Ramos (cell line): ENCODE results near the gene PRR16.
"Not testable (repeated sequence)": the region's sequence is repeated elsewhere in the genome, so short reads cannot be mapped to it uniquely, and the experiment has no call there.

ENCODE experiments used
- in situ Hi-C: fragments of 300-500 bp; cut with MboI; formaldehyde crosslinking; loops from one replicate; pipeline ENCODE4 v1.14.3; 2022; ENCODE audit warnings: low sequenced_read_pairs; ENCODE audit not compliant: unreplicated experiment

Gene PRR16

DNA sequence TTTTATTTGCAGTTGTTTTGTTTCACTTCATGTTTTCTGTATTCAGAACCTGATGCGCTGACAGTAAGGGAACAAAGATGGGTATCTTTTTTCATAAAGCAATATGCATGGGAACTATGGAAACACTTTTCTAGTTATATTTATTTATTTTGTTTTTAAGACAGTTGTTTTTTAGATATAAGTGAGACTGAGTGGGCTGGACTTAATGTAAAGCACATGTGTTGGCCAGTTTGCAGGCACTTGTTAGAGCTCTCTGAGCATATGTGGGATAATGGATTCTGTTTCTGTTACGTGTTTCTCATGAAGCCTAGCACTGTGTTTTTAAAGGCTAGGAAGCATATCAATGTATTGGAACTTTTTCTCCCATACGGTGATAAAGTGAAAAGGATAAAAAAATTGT is 164.1 kb downstream of the PRR16 start:
- in situ Hi-C loops = no loop called here

DNA sequence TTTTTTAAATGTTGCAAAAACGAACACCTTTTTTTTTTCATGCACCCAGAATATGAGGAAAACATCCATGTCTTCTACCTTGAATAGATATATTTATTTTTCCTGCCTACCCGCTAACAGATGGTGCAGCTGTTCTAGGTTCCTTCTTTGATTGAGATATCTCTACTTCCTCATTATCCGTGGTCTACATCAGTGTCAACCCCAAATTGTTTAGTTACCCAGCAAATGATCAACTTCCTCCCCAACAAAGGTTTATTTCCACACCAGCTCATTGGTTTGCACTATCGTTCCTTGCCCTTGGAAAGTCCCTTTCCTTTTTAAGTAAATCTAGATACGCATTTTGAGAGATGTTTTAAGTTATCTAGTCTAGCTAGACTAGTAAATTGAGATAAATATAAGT is 166.4 kb downstream of the PRR16 start:
- in situ Hi-C loops = no loop called here

DNA sequence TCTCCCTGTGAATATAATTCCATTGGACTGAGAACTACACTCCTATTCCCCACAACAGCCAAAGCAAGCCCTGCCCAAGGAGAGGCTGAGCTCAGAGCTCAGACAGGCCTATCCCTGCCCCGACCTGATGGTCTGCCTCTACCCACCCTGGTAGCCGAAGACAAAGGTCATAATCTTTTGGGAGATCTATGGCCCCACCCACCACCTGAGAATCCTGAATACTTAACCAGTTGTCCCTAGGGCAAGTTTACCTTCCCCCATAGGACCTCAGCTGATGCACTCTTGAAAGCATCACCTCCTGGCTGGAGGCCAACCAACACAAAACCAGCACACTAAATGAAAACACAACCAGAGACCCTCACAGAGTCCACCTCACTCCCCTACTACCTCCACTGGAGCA is 167.5 kb downstream of the PRR16 start:
- in situ Hi-C loops = no loop called here

DNA sequence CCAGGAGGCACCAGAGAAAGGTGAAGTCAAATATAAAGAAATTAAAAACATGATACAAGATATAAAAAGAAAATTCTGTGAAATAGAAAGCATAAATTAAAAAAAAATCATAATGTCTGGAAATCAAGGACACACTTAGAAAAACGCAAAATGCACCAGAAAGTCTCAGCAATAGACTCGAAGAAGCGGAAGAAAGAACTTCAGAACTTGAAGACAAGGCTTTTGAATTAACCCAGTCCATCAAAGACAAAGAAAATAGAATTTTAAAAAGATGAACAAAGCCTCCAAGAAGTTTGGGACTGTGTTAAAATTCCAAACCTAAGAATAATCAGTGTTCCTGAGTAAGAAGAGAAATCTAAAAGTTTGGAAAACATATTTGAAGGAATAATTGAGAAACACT is 168.3 kb downstream of the PRR16 start:
- in situ Hi-C loops = no loop called here

DNA sequence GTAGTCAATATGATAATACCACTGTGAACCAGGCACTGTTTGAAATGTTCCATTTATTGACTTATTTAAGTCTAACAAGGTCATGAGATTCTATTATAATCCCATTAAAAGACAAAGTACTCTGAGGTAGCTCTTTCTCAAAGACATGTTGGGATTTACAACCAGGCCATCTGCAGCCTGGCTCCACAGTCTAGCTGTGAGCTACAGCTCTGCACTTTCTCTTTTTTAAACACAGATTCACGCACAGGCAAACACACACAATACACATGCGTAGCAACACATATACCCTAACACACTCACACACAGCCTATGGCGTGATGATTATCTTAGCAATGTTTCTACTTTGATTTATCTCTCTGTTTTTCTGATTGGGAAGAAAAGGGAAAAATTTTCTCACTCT is 174.3 kb downstream of the PRR16 start:
- in situ Hi-C loops = no loop called here

DNA sequence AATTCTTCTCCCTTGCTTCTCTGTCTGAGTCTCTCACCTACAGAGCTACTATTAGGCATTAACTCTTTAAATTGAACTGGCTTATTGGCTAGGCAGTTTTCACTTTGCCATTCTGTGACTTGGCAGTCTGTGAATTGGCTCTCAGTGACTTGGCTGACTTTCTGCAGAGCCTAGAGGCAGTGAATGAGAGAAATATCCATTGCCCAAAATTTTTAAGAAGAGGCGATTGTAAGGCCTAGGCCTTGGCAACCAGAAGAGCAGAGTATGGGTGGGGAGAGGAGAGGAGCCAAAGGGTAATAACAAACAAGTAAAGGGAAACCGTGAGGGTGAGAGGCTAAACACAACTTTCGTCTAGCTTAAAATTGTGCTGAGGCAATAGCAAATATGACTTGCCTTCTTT is 176.7 kb downstream of the PRR16 start:
- in situ Hi-C loops = no loop called here

DNA sequence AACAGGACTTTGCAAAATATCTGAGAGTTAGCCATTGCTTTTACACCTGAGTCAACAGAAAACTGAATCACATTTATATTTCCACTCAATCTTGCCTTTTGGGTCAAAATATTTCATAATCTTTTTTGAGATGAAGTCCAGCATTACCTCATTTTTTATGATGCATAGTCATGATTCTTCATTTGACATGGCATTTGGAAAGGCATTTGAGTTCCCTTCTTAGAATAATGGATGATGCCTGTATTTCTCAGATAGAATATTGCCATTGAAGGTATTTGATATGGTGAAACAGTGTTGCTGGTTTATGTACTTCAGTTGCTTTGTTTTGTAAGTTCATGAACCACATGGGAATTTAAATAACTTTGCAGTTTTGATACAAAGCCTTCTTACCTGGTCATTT is 180.4 kb downstream of the PRR16 start:
- in situ Hi-C loops = no loop called here

DNA sequence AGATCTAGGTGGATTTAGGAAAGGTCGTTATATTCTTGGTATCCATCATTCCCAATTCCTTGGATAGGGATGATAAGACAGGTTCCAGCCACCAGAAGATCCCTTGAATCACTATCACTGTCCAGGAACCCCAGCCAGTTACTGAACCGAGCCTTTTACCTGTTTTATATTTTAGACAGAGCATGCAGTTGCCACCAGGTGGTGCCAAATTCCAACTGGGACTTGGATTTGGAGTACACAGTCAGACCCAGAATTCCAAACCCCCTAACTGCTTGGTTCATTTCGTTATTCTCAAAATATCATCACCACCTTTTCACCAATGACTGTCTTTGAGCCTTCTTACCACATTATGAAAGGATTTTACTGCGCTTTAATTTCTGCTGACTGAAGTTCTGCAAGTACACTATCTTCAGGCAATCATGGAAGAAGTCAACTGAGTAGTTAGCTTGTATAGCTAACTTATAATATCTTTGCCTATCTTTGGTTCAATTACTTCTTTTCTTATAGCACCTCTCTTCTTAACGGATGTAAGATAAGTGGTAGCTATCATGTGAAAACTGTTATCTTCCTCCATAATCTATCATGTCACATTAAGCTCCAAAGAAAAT is 191.8 kb downstream of the PRR16 start:
- in situ Hi-C loops = no loop called here

DNA sequence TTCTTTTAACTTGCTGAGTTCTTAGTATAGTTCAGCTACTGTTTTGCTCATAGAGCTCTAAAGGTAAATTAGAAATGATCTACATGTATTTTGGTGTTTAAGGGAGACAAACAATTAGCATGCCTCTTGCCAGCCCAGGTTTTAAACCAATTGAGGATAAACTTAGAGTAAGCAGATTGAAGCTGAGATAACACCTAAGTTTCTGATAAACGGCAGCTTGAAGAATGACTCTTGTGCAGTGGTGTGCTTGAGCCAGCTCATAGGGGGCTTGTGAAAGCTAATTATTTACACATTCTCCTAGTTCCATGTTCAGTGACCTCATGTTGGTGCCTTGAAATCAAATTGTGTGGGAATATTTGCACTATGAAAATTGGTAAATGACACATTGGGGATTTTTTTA is 193.0 kb downstream of the PRR16 start:
- in situ Hi-C loops = no loop called here

DNA sequence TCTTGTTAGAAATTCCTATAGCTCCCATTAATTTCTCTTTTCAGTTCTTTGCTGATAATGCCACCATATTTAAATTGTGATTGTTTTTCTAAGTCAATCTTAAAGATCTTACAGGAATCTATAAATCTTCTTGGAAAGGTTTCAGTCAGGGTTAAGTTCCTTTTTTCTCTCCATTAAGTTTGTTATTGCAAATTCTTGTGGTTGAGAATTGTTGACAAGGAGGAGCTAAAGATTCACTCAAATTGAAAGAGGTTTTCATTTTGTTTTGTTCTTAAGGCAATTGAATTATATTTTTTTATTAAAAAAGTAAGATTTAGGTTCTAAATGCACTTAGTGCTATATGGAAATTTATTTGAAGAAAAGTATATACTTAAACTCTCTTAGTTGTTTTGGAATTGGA is 213.4 kb downstream of the PRR16 start:
- in situ Hi-C loops = no loop called here

DNA sequence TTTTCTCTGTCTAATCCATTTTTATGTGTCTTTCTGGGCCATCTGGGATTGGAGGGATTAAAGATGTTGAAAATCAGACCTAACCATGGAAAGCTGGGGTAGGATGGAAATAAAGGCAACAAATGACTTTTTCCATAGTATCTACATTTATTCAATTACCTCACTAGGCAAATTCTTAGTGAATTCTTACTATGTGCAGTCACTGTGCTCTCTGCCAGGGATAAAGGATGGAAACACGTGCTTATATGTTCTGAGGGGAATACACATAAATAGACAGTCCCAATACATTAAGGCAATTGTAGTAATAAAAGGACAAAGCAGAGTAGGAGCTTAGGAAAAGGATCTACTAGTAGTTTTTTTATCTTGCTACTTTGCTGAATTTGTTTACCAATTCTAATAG is 214.2 kb downstream of the PRR16 start:
- in situ Hi-C loops = no loop called here

DNA sequence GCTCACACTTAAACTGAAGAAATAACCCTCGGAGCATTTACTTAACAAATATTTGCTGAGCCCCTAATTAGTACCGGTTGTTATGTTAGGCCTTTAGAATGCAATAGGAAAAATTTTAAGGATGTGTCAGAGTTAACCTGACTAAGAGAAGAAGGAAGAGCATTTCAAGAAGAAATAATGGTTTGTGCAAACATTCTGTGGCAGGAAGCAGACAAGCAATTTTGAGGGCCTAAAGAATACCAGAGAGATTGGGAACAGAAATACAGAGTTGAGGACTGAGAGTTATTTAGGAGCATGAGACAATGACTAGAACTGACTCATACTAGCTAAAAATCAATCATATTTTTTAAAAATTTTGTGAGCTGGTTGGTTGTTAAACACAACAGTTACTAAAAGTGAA is 218.8 kb downstream of the PRR16 start:
- in situ Hi-C loops = no loop called here

DNA sequence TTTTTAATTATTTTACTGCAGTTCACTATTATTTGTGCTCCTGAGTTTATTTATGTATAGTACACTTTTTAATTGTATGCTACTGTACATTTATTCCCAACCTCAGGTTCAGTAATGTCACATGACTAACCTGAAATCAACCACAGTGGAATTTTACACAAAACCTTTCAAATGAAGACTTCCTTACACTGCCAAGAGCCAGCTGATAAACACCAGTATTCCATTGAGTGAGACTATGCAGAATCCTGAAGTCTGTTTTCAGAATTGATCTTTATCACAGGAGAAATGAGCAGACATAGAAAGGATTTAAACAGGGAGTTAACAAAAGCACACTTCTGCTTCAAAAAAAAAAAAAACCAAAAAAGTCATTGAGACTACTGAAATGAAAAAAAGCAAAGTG is 219.5 kb downstream of the PRR16 start:
- in situ Hi-C loops = no loop called here

DNA sequence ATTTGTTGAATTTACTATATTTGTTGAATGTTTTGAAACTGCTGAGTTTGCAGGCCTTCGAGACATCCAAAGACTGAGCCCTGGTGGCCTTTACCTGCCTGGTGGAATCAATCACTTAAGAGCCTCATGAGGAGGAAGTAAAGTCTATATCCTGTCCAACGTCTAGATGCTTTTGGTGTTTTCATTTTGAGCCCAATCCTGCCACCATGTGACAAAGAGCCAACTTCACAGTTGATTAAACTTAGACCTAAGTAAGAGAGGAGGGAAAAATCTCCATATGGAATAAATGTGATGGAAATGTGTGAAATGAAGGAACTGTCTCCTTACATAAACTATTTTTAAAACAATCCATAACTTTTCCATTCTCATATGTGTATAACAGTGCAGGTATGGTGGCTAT is 220.1 kb downstream of the PRR16 start:
- in situ Hi-C loops = no loop called here

DNA sequence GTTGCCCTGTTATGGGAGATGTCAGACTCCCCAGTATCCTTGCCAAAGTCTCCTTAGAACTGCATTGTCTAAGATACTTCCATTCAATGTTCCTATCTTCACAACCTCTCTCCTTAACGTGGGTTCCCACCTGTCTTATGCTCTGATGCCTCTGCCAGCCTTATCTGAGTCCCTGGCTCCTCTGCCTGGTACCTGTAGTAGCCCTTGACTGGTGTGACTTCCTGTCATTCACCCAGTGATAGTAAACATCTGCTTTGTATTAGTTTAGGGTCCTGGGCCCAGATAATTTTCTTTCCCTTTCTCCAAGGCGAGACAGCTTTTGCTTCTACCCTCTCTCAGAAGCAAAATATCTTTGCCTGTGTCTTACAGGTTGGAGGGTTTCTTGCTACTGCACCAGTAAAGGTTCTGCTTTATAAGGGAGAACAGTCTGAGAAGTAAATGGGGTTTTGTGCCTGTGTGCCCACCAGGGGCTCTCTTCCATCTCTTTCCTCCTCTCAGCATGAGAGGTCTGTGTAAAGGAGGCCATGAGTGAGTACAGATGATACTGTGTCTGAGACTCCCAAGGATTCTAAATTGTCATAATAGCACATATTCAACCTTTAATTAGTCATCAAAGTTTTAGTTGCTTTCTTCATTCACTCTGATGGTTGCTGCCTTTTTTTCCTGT is 220.8 kb downstream of the PRR16 start:
- in situ Hi-C loops = no loop called here

DNA sequence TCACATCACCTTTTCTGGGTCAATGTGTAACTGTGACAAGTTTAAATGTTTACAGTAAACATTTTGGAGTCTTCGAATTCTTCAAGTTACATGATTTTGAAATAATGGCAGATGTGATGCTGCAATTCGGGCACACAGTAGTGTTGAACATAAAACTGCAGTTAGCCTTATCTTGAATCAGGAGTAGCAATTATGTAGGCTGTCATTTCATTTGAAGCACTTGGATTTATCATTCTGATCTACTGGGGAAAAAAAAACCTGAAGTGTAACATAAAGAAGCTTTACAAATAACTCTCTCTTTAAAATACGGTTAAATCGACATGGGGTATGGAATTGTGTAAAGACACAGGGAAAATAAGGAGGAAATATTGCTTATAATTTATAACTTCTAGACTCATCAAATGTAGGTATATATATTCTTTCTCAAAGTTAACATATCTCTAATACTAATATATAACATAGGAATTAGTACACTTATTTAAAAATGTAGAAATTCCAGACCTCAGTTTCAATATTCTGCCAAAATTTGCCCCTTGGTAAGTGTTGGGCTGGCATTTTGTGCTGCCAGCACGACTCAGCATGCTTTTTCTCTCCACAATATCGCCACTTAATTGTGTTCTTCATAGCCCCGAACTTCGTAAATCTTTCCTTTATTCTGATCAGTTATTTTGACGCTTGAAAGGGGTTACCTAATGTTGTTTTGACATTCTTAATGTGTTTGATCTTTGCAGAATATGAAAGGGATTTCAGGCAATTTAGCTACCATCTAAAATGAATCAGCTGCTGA is 226.7 kb downstream of the PRR16 start:
- in situ Hi-C loops = no loop called here

DNA sequence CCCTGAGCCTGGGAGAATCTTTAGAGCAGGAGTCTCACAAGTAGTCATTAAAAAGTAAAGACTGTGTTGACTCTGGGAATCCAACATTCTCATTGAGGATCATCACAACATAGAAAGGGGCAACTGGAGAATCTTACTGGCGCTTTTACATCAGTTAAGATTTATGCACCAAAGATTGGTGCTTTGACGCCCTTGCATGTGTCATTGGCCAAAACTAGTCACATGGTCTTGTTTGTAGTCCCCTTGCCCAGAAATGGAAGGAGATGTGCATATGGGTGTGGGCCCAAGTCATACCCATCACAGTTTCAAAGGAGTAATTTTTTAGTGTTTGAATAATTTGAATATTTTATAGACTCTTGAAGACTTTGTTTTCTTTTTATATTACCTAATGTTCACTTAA is 228.2 kb downstream of the PRR16 start:
- in situ Hi-C loops = no loop called here

DNA sequence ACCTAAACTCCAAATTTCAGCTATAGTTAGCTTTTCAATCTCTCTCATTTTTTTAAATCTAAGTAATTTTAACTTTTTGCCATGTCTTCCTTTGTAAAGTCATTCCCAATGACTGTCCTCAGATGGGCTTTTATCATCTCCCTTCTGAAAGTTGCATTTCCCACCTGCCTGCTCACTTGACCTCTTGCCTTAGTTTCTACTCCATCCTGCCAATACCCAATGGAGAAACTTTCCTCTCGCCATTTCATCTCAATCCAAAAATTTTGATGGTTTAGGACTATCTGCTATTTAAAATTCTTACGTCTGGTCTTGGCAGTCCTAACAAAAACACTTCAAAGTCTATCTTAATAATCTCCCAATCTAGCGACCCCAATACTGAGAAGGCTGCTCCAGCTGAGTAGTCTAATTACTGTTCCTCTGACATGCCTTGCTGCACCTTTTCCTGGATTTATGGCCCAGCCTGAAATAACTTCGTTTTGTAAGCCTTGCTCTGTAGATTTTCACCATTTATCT is 231.3 kb downstream of the PRR16 start:
- in situ Hi-C loops = no loop called here

DNA sequence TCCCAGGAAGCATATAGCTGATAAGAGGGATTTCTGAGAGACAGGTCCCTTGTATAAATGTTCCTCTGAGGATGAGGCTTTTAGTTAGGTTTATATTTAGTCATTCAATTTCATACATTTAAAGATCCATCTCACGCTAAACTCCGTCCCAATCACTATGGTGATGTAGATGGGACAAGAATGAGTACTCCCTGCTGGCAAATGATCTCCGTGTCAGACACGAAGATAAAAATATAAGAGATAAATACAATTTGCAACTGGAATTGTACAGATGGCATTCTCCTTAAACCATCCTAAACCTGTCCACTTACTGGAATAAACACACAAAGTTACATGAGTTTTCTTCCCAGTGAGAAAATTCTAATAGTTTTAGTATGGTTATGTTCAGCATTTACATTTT is 233.0 kb downstream of the PRR16 start:
- in situ Hi-C loops = no loop called here

DNA sequence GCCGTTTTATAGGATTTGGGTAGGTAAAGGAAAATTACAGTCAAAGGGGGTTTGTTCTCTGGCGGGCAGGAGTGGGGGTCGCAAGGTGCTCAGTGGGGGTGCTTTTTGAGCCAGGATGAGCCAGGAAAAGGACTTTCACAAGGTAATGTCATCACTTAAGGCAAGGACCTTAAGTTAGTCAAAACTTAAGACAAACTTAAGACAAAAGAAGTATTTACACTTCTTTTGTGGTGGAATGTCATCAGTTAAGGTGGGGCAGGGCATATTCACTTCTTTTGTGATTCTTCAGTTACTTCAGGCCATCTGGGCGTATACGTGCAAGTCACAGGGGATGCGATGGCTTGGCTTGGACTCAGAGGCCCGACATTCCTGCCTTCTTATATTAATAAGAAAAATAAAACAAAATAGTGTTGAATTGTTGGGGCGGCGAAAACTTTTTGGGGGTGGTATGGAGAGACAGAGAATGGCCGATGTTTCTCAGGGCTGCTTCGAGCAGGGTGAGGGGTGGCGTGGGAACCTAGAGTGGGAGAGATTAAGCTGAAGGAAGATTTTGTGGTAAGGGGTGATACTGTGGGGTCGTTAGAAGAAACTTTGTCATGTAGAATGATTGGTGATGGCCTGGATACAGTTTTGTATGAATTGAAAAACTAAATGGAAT is 233.7 kb downstream of the PRR16 start:
- in situ Hi-C loops = not testable (repeated sequence)

DNA sequence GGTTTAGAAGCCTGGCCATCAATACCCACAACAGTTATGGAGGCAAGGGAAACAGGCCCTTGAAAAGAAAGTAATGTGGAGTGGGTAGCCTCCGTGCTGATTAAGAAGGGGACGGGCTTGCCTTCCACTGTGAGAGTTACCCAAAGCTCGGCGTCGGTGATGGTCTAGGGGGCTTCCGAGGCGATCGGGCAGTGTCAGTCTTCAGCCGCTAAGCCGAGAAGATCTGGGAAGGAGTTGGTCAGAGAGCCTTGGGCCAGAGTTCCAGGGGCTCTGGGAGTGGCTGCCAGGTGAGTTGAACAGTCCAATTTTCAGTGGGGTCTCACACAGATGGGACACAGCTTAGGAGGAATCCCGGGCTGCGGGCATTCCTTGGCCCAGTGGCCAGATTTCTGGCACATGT is 236.6 kb downstream of the PRR16 start:
- in situ Hi-C loops = not testable (repeated sequence)
